Nephron (organoid): ENCODE data around the gene LDAH.

Source experiments
- H3K27ac Mint-ChIP-seq, 3 experiments: 2 replicates each; pipeline ENCODE4 v1.8.0; 2020; ENCODE audit warnings: mixed read lengths in 3 of 3, mild to moderate bottlenecking in 2 of 3, moderate library complexity in 1 of 3
- H3K27me3 Mint-ChIP-seq: 2 replicates; pipeline ENCODE4 v1.8.0; 2021; ENCODE audit warnings: low read depth, mild to moderate bottlenecking, moderate library complexity, mixed read lengths
- H3K36me3 Mint-ChIP-seq: 2 replicates; pipeline ENCODE4 v1.8.0; 2020; ENCODE audit warnings: low read depth, mixed read lengths
- H3K4me1 Mint-ChIP-seq: 2 replicates; pipeline ENCODE4 v1.8.0; 2020; ENCODE audit warnings: mixed read lengths
- H3K4me3 Mint-ChIP-seq, 3 experiments: 2 replicates each; pipeline ENCODE4 v1.8.0; 2020; ENCODE audit warnings: mild to moderate bottlenecking in 3 of 3, mixed read lengths in 3 of 3, moderate library complexity in 2 of 3
- H3K9me3 Mint-ChIP-seq: 2 replicates; pipeline ENCODE4 v1.8.0; 2020; ENCODE audit warnings: mixed read lengths
- CTCF ChIP-seq, 3 experiments: fragments of 200-600 bp; sonication (generic); IDR thresholded peaks; one replicate each; pipeline ENCODE4 v1.5.0; 2021; ENCODE audit warnings: antibody characterized with exemption in 3 of 3; ENCODE audit not compliant: unreplicated experiment in 3 of 3

Gene LDAH

GRCh38 chr2:20728114-20728758, 94.7 kb downstream of the LDAH start:
- Mint-ChIP-seq H3K4me3 (no peak overlapping the region), H3K4me1 (peaks cover 6% of the 10 kb centered on the region), H3K36me3 (peaks cover 43% of the 10 kb centered on the region), H3K27me3 (no peaks in the 10 kb centered on the region), H3K9me3 (no peaks in the 10 kb centered on the region), H3K27ac (peak overlapping the region; percentile 6 to 40 (median 11))
- TF ChIP-seq CTCF (IDR thresholded peaks at IDR 0.05; ENCODE audit: unreplicated experiment in 3 of 3), result no peak

GRCh38 chr2:20726913-20727312, 96.0 kb downstream of the LDAH start:
- H3K4me3 Mint-ChIP-seq, result no peak overlapping the region
- no peaks in the 10 kb centered on the region for H3K27me3 Mint-ChIP-seq
- TF ChIP-seq CTCF (IDR thresholded peaks at IDR 0.05; ENCODE audit: unreplicated experiment in 3 of 3), result no peak
- H3K27ac Mint-ChIP-seq, result no peak overlapping the region
- peaks cover 4% of the 10 kb centered on the region for H3K9me3 Mint-ChIP-seq
- peaks cover 49% of the 10 kb centered on the region for H3K36me3 Mint-ChIP-seq
- H3K4me1 Mint-ChIP-seq, result peaks cover 6% of the 10 kb centered on the region

- no peak overlapping the region for H3K4me3 Mint-ChIP-seq
- TF ChIP-seq CTCF (IDR thresholded peaks at IDR 0.05; ENCODE audit: unreplicated experiment in 3 of 3), result no peak
- peaks cover 11% of the 10 kb centered on the region for H3K9me3 Mint-ChIP-seq
- no peak overlapping the region for H3K27ac Mint-ChIP-seq
- peaks cover 51% of the 10 kb centered on the region for H3K36me3 Mint-ChIP-seq
- no peaks in the 10 kb centered on the region for H3K27me3 Mint-ChIP-seq
- H3K4me1 Mint-ChIP-seq, result peaks cover 6% of the 10 kb centered on the region
Measured at GRCh38 chr2:20725782-20726181, 97.1 kb downstream of the LDAH start.

- Mint-ChIP-seq H3K4me1 (peaks cover 6% of the 10 kb centered on the region), H3K27ac (no peak overlapping the region), H3K27me3 (no peaks in the 10 kb centered on the region), H3K4me3 (no peak overlapping the region), H3K9me3 (peaks cover 20% of the 10 kb centered on the region), H3K36me3 (peaks cover 61% of the 10 kb centered on the region)
- TF ChIP-seq CTCF (IDR thresholded peaks at IDR 0.05; ENCODE audit: unreplicated experiment in 3 of 3), result no peak
Measured at GRCh38 chr2:20724500-20725053, 98.3 kb downstream of the LDAH start.

- Mint-ChIP-seq H3K4me3 (no peak overlapping the region), H3K36me3 (peaks cover 71% of the 10 kb centered on the region), H3K9me3 (peaks cover 27% of the 10 kb centered on the region), H3K4me1 (peaks cover 6% of the 10 kb centered on the region), H3K27ac (no peak overlapping the region), H3K27me3 (no peaks in the 10 kb centered on the region)
- no peak for TF ChIP-seq CTCF (IDR thresholded peaks at IDR 0.05; ENCODE audit: unreplicated experiment in 3 of 3)
Measured at GRCh38 chr2:20723543-20723942, 99.4 kb downstream of the LDAH start.
